B cell (primary cell): Measurements from ENCODE around the gene GORASP1. TPM values are rescaled to one million over a fixed set of nuclear protein-coding genes. Genes with fewer than 3 reads are reported as not detected.
A peak's percentile ranks its signal among the peaks of the same experiment; 100 is the strongest.

Experiments used
- ATAC-seq: fragments of 200-7000 bp; cut with Tn5 transposase; one replicate; pipeline ENCODE4 v1.10.0; 2021; ENCODE audit warnings: low read depth, mild to moderate bottlenecking, moderate number of reproducible peaks, moderate library complexity
- CTCF ChIA-PET: fragments of 350-600 bp; sonication (Branson Sonifier 250); formaldehyde crosslinking; loops from one replicate; lab custom pipeline; 2021; ENCODE audit warnings: antibody characterized with exemption, inconsistent platforms; lab: Charles Lee
- POLR2A ChIA-PET: fragments of 350-600 bp; sonication (Branson Sonifier 250); formaldehyde crosslinking; loops from one replicate; lab custom pipeline; 2021; ENCODE audit warnings: antibody characterized with exemption; lab: Charles Lee
- DNase-seq: peaks from one replicate; pipeline ENCODE4 v3.0.0; 2013
- H2AFZ ChIP-seq: 2 replicates; pipeline ENCODE4 v1.6.1; 2012; ENCODE audit warnings: mild to moderate bottlenecking, low read depth, low read length; ENCODE audit not compliant: insufficient read depth, poor library complexity, severe bottlenecking
- H3K27ac ChIP-seq, 2 donors: 1 replicate in 1 of 2; 2 replicates in 1 of 2; pipeline ENCODE4 v1.5.1; 2012 to 2013; ENCODE audit warnings: low read length in 2 of 2, mild to moderate bottlenecking in 2 of 2, moderate library complexity in 1 of 2
- H3K27me3 ChIP-seq, 4 experiments: fragments of 200-600 bp in 1 of 4; sonication (generic) in 1 of 4; replicated peaks in 1 of 4; 1 replicate in 2 of 4; 2 replicates in 2 of 4; pipeline versions ENCODE4 v1.6.1 to v1.7.0; 2013 to 2016; ENCODE audit warnings: low read length in 3 of 4, mild to moderate bottlenecking in 2 of 4, mixed read lengths in 1 of 4, moderate library complexity in 1 of 4; ENCODE audit not compliant: insufficient read depth in 4 of 4, control insufficient read depth in 3 of 4; ENCODE audit errors: control extremely low read depth in 1 of 4
- H3K36me3 ChIP-seq, 2 experiments: replicated peaks in 1 of 2; 1 replicate in 1 of 2; 2 replicates in 1 of 2; pipeline versions ENCODE4 v1.6.1 to v1.7.1; 2013; ENCODE audit warnings: low read length in 1 of 2; ENCODE audit not compliant: insufficient read depth in 2 of 2, control insufficient read depth in 1 of 2; ENCODE audit errors: control extremely low read depth in 1 of 2, extremely low read depth in 1 of 2
- H3K4me1 ChIP-seq, 2 donors: fragments of 200-600 bp in 1 of 2; sonication (generic) in 1 of 2; 1 replicate in 1 of 2; 2 replicates in 1 of 2; pipeline versions ENCODE4 v1.5.1 to v1.6.1; 2013 to 2017; ENCODE audit warnings: low read length in 2 of 2; ENCODE audit not compliant: control insufficient read depth in 2 of 2, insufficient read depth in 2 of 2
- H3K4me2 ChIP-seq: replicated peaks from 2 replicates; pipeline ENCODE3; 2012; ENCODE audit warnings: mild to moderate bottlenecking, low read depth, low read length; ENCODE audit not compliant: poor library complexity, severe bottlenecking
- H3K4me3 ChIP-seq, 5 experiments: fragments of 200-600 bp in 1 of 5; sonication (generic) in 1 of 5; 1 replicate in 3 of 5; 2 replicates in 2 of 5; pipeline versions ENCODE4 v1.5.1 to v1.7.0; 2011 to 2016; ENCODE audit warnings: low read length in 4 of 5, mild to moderate bottlenecking in 4 of 5, low read depth in 2 of 5, control low read depth in 1 of 5, moderate library complexity in 1 of 5; ENCODE audit not compliant: insufficient read depth in 1 of 5; ENCODE audit errors: control extremely low read depth in 1 of 5, extremely low read depth in 1 of 5
- H3K79me2 ChIP-seq: fragments of 200-600 bp; sonication (generic); one replicate; pipeline ENCODE4 v1.6.0; 2016; ENCODE audit warnings: low read length; ENCODE audit not compliant: control insufficient read depth, insufficient read depth
- H3K9ac ChIP-seq: fragments of 200-600 bp; sonication (generic); 2 replicates; pipeline ENCODE4 v1.6.1; 2017; ENCODE audit warnings: mild to moderate bottlenecking, low read length, moderate library complexity
- H3K9me3 ChIP-seq, 3 donors: one replicate each; pipeline versions ENCODE4 v1.6.1 to v1.7.1; 2013; ENCODE audit warnings: low read length in 2 of 3; ENCODE audit not compliant: control insufficient read depth in 2 of 3, insufficient read depth in 1 of 3; ENCODE audit errors: control extremely low read depth in 1 of 3
- H4K20me1 ChIP-seq: 2 replicates; pipeline ENCODE4 v1.6.0; 2012; ENCODE audit warnings: mild to moderate bottlenecking, low read length; ENCODE audit not compliant: insufficient read depth, control insufficient read depth, poor library complexity, severe bottlenecking
- H3K27ac Mint-ChIP-seq: one replicate; pipeline ENCODE4 v1.8.0; 2021; ENCODE audit warnings: mixed read lengths
- H3K27me3 Mint-ChIP-seq: one replicate; pipeline ENCODE4 v1.8.0; 2021; ENCODE audit warnings: mixed read lengths
- H3K4me1 Mint-ChIP-seq: one replicate; pipeline ENCODE4 v1.8.0; 2021; ENCODE audit warnings: mixed read lengths
- H3K4me3 Mint-ChIP-seq: one replicate; pipeline ENCODE4 v1.8.0; 2021; ENCODE audit warnings: mixed read lengths
- H3K9me3 Mint-ChIP-seq: one replicate; pipeline ENCODE4 v1.8.0; 2022; ENCODE audit warnings: mixed read lengths; ENCODE audit not compliant: insufficient read depth
- CTCF ChIP-seq: fragments of 200-600 bp; IDR thresholded peaks from one replicate; pipeline ENCODE4 v1.8.0; 2022; ENCODE audit warnings: antibody characterized with exemption, mild to moderate bottlenecking
- EZH2 ChIP-seq: IDR thresholded peaks from 2 replicates; pipeline ENCODE4 v1.6.1; 2012; ENCODE audit warnings: borderline replicate concordance, low read depth, mild to moderate bottlenecking, moderate library complexity, low read length; ENCODE audit not compliant: insufficient read depth, poor library complexity, severe bottlenecking
- WGBS: methylation state at CpG from one replicate; pipeline ENCODE4 v1.1.5; 2013; ENCODE audit warnings: missing lambda C conversion rate; ENCODE audit not compliant: insufficient coverage; 5-methylcytosine and 5-hydroxymethylcytosine counted together
- intact Hi-C: fragments of 100-400 bp; cut with micrococcal nuclease; formaldehyde crosslinking; loops from one replicate; pipeline ENCODE4 v1.10.0; 2022
- polyA plus RNA-seq: library from polyadenylated mRNA; depleted of rRNA; stranded (reverse); fragments of >200 nt; gene quantifications from 2 replicates; pipeline ENCODE4 v1.2.3, GENCODE V29; 2012
- total RNA-seq, 2 donors: library from RNA; stranded (reverse); fragments of 120-200 nt in 1 of 2; gene quantifications; 1 replicate in 1 of 2; 2 replicates in 1 of 2; pipeline versions ENCODE4 v1.2.3 to v1.2.4, GENCODE V29; 2013 to 2022

Gene GORASP1
- total and polyA plus RNA-seq, 2 donors (not counting 1 experiment from before 2014, with no cell fraction given) = 81.7 to 84.0 TPM

- Histone ChIP-seq H3K36me3 (peaks cover 2 to 63% of the 10 kb centered on the region in 2 experiments), H3K4me1 (peaks cover 48 to 52% of the 10 kb centered on the region in 2 donors), H3K4me3 (no peak overlapping the region), H4K20me1 (peaks cover 78% of the 10 kb centered on the region), H3K9me3 (no peaks in the 10 kb centered on the region), H3K9ac (no peak overlapping the region), H3K27me3 (no peaks in the 10 kb centered on the region), H3K79me2 (peaks cover 65% of the 10 kb centered on the region), H3K27ac (no peak overlapping the region), H3K4me2 (no peak overlapping the region), H2AFZ (no peak overlapping the region)
- TF ChIP-seq CTCF (no peak), EZH2 (no peak)
- POLR2A ChIA-PET = no interaction called here
- DNase-seq (no peak), ATAC-seq (no peak)
- Mint-ChIP-seq H3K4me3 (no peak overlapping the region), H3K27ac (peak overlapping the region; percentile 44), H3K4me1 (peaks cover 62% of the 10 kb centered on the region), H3K27me3 (no peaks in the 10 kb centered on the region), H3K9me3 (no peaks in the 10 kb centered on the region)
- CTCF ChIA-PET = interaction anchor here (0.8 to 1.5 kb wide), 4 partner anchors 11 to 148 kb away, joined by 4 to 5 read pairs (median 4); no protein-coding TSS in a partner anchor
- intact Hi-C loops = no loop called here
- 79% methylated on average over 13 of the region's 14 CpGs for WGBS
These were observed 35.8 kb upstream of the GORASP1 start for GRCh38 chr3:39143051-39143885.

DNA sequence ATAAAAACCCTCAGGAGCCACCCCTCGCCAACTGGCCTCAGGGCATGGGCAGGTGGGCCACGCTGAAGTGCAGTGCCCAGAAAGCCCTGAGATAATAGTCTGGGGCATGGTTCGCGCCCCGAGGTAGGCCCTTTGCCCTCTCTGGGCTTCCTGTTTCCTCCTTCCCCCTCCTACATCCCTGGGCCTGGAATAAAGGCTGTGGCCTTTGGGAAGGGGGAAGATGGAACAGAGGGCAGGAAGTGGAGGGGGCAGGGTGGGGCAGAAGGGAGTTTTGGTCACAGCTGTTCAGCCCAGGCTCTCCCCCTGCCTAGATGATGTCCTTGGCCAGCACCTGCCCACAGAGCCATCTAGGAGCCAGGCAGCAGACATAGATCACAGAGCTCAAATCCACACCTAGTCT lies 34.6 kb upstream of the GORASP1 start:
- no peak overlapping the region for H3K4me3 ChIP-seq
- peaks cover 53% of the 10 kb centered on the region for H3K79me2 ChIP-seq
- peak overlapping the region; percentile 19 to 62 for H3K27ac ChIP-seq
- H3K27me3 Mint-ChIP-seq = no peaks in the 10 kb centered on the region
- no CpG with 5 or more reads among the region's 5 CpGs for WGBS
- no peaks in the 10 kb centered on the region for H3K27me3 ChIP-seq
- no peaks in the 10 kb centered on the region for H3K9me3 Mint-ChIP-seq
- peak overlapping the region; percentile 40 for H3K4me2 ChIP-seq
- peaks cover 50% of the 10 kb centered on the region for H3K4me1 Mint-ChIP-seq
- H3K4me3 Mint-ChIP-seq = peak overlapping the region; percentile 44
- CTCF ChIA-PET = interaction anchor here (1.4 to 1.5 kb wide), 2 partner anchors 10 to 146 kb away, joined by 4 to 5 read pairs; no protein-coding TSS in a partner anchor
- TF ChIP-seq EZH2 (no peak), CTCF (no peak)
- peaks cover 2 to 73% of the 10 kb centered on the region in 2 experiments for H3K36me3 ChIP-seq
- peaks cover 36 to 40% of the 10 kb centered on the region in 2 donors for H3K4me1 ChIP-seq
- DNase-seq (no peak), ATAC-seq (no peak)
- no peak overlapping the region for H3K9ac ChIP-seq
- POLR2A ChIA-PET = interaction anchor here (1.5 kb wide), 1 partner anchor 9 kb away, joined by 3 read pairs; no protein-coding TSS in a partner anchor
- intact Hi-C loops = no loop called here
- H2AFZ ChIP-seq = no peak overlapping the region
- peak overlapping the region; percentile 86 for H3K27ac Mint-ChIP-seq
- no peaks in the 10 kb centered on the region for H3K9me3 ChIP-seq
- peaks cover 66% of the 10 kb centered on the region for H4K20me1 ChIP-seq
